Naive thymus-derived CD4-positive, alpha-beta T cell (primary cell): ENCODE data around the gene PSPC1. TPM values are rescaled to one million over a fixed set of nuclear protein-coding genes. Genes with fewer than 3 reads are reported as not detected.

Experiments
- ATAC-seq: fragments of 150-1000 bp; cut with Tn5 transposase; 2 replicates; pipeline ENCODE4 v1.10.0; 2021; ENCODE audit warnings: mild to moderate bottlenecking, moderate library complexity
- CTCF ChIA-PET: fragments of 350-600 bp; sonication (Branson Sonifier 250); formaldehyde crosslinking; loops from one replicate; lab custom pipeline; 2021; ENCODE audit warnings: antibody characterized with exemption; lab: Charles Lee
- POLR2A ChIA-PET: fragments of 350-600 bp; sonication (Branson Sonifier 250); formaldehyde crosslinking; loops from one replicate; lab custom pipeline; 2021; ENCODE audit warnings: antibody characterized with exemption, inconsistent platforms; lab: Charles Lee
- DNase-seq, 9 donors: peaks; one replicate each; pipeline versions ENCODE4 v3.0.0 to v3.0.0-alpha.2; 2020 to 2022; ENCODE audit warnings: mixed read lengths in 1 of 9
- H3K27ac ChIP-seq: one replicate; pipeline ENCODE4 v1.7.0; 2013; ENCODE audit warnings: mild to moderate bottlenecking, low read depth, low read length, moderate library complexity
- H3K27me3 ChIP-seq, 2 donors: one replicate each; pipeline ENCODE4 v1.7.0; 2013; ENCODE audit warnings: low read length in 2 of 2, mild to moderate bottlenecking in 2 of 2, moderate library complexity in 2 of 2; ENCODE audit not compliant: control insufficient read depth in 2 of 2, insufficient read depth in 2 of 2
- H3K36me3 ChIP-seq, 3 experiments: 1 replicate in 2 of 3; 2 replicates in 1 of 3; pipeline ENCODE4 v1.7.0; 2013; ENCODE audit warnings: low read length in 3 of 3, mild to moderate bottlenecking in 3 of 3, moderate library complexity in 1 of 3; ENCODE audit not compliant: insufficient read depth in 3 of 3, control insufficient read depth in 2 of 3
- H3K4me1 ChIP-seq, 2 donors: one replicate each; pipeline ENCODE4 v1.7.0; 2013; ENCODE audit warnings: low read length in 2 of 2, mild to moderate bottlenecking in 2 of 2, moderate library complexity in 1 of 2; ENCODE audit not compliant: control insufficient read depth in 2 of 2, insufficient read depth in 2 of 2
- H3K4me3 ChIP-seq: 2 replicates; pipeline ENCODE4 v1.7.0; 2013; ENCODE audit warnings: mild to moderate bottlenecking, low read length
- H3K9me3 ChIP-seq, 3 experiments: 1 replicate in 2 of 3; 2 replicates in 1 of 3; pipeline ENCODE4 v1.7.0; 2013; ENCODE audit warnings: low read length in 3 of 3; ENCODE audit not compliant: control insufficient read depth in 2 of 3
- H3K27ac Mint-ChIP-seq, 9 donors: one replicate each; pipeline ENCODE4 v1.8.0; 2020 to 2022; ENCODE audit warnings: mixed read lengths in 9 of 9, mild to moderate bottlenecking in 8 of 9, moderate library complexity in 5 of 9, inconsistent platforms in 2 of 9
- H3K27me3 Mint-ChIP-seq, 5 donors: one replicate each; pipeline ENCODE4 v1.8.0; 2021 to 2022; ENCODE audit warnings: mixed read lengths in 5 of 5, mild to moderate bottlenecking in 1 of 5
- H3K36me3 Mint-ChIP-seq, 5 donors: one replicate each; pipeline ENCODE4 v1.8.0; 2020 to 2022; ENCODE audit warnings: mixed read lengths in 5 of 5, mild to moderate bottlenecking in 3 of 5, inconsistent platforms in 1 of 5
- H3K4me1 Mint-ChIP-seq, 7 donors: one replicate each; pipeline ENCODE4 v1.8.0; 2020 to 2022; ENCODE audit warnings: mixed read lengths in 7 of 7, mild to moderate bottlenecking in 3 of 7, inconsistent platforms in 1 of 7
- H3K4me3 Mint-ChIP-seq, 10 donors: one replicate each; pipeline ENCODE4 v1.8.0; 2020 to 2022; ENCODE audit warnings: mild to moderate bottlenecking in 10 of 10, mixed read lengths in 10 of 10, moderate library complexity in 6 of 10, inconsistent platforms in 2 of 10
- H3K9me3 Mint-ChIP-seq, 11 donors: one replicate each; pipeline ENCODE4 v1.8.0; 2020 to 2022; ENCODE audit warnings: mixed read lengths in 11 of 11, mild to moderate bottlenecking in 4 of 11, inconsistent platforms in 1 of 11, moderate library complexity in 1 of 11
- intact Hi-C, 2 donors: fragments of 100-400 bp; cut with micrococcal nuclease; formaldehyde crosslinking; loops; one replicate each; pipeline ENCODE4 v1.15.1; 2023
- polyA plus RNA-seq, 2 donors: library from polyadenylated mRNA; unstranded; fragments of 300-500 nt; fragmentation: Illumina TruSeq; gene quantifications; one replicate each; pipeline ENCODE4 v1.2.3, GENCODE V29; 2021
- total RNA-seq, 6 experiments: library from RNA in 5 of 6; stranded (reverse) in 5 of 6; gene quantifications; 1 replicate in 5 of 6; 2 replicates in 1 of 6; pipeline ENCODE4 v1.2.3 and lab custom pipeline; 2021 to 2026

Gene PSPC1
- total and polyA plus RNA-seq, 7 experiments from 2014 or later = 32.0 to 91.4 (median 77.8) TPM

DNA sequence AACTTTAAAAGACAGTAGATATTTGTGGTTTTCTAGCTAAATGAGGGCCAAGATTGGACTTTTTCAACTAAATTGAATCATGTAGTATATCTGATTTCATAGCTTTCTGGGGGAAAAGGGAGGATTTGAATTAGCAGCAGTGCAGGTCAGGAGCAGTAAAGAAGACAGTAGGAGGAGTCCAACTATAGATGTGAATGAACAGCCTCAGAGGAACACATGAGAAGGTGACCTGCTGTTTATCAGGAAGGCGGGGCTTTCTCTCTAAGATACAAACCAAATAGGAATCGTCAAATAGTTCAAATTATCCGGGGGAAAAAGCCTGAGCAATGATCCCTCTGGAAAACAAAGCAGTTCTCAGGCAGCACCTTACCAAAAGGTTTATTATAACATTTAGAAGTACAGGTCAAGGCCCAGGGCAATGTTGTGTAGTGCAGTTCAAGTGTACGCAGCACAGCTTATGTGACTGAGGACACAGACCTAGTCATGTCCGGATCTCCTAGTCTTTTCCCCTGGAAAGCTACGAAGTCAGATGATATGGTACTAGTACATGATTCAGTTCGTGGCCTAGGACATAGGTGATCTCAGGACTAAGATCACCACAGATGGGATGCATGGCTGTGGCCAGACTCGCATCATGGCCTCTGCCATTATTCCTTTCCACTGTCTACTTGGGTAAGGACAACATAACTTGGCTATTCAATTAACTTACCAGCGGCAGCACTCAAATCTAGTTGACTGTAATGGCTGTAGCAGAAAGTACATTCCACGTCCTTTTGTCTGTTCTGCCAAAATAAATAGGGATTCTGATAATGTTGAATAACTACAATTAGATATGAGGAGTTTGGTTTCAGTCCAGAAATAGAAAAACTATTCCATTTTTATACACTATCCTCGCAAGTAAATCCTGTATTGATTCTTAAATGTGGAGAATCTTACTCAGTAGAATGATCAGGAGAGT is 109.0 kb downstream of the PSPC1 start:
- no peaks in the 10 kb centered on the region for H3K27me3 ChIP-seq
- peak overlapping the region; percentile 11 for H3K27ac ChIP-seq
- peaks cover 7 to 65% (median 31%) of the 10 kb centered on the region in 5 donors for H3K36me3 Mint-ChIP-seq
- H3K9me3 Mint-ChIP-seq = no peaks in the 10 kb centered on the region
- ChIA-PET POLR2A (interaction anchor here (0.6 kb wide), 1 partner anchor 79 kb away, joined by 3 read pairs; no protein-coding TSS in a partner anchor), CTCF (no interaction called here)
- H3K36me3 ChIP-seq = peaks cover 14 to 73% (median 26%) of the 10 kb centered on the region in 3 experiments
- peak overlapping the region in 8 of 9 donors; percentile 5 to 70 (median 60) for H3K27ac Mint-ChIP-seq
- intact Hi-C loops = no loop called here
- DNase-seq (no peak), ATAC-seq (no peak)
- H3K9me3 ChIP-seq = no peaks in the 10 kb centered on the region
- H3K4me3 ChIP-seq = no peak overlapping the region
- no peaks in the 10 kb centered on the region for H3K27me3 Mint-ChIP-seq
- H3K4me1 ChIP-seq = no peaks in the 10 kb centered on the region
- peaks cover 0 to 10% (median 2%) of the 10 kb centered on the region in 7 donors for H3K4me1 Mint-ChIP-seq
- no peak overlapping the region for H3K4me3 Mint-ChIP-seq

DNA sequence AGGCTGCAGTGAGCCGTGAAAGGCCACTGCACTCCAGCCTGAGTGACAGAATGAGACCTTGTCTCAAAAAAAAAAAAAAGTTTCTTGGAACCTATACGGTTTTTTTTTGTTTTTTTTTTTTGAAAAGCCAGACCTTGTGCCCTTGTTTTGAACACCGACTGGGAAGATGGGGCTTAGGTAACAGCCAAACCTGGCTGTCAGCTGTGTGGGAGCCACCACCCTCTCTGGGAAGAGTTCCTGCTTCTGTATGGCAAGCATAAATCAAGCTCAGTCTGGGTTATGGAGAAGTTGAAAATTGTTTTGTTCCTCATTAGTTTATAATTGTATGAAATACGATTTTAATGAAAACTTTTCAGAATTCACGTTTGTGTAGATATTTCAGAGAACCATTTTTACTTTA is 109.8 kb downstream of the PSPC1 start:
- no peaks in the 10 kb centered on the region for H3K9me3 ChIP-seq
- ChIA-PET POLR2A (interaction anchor here (0.6 kb wide), 1 partner anchor 80 kb away, joined by 3 read pairs; no protein-coding TSS in a partner anchor), CTCF (no interaction called here)
- H3K36me3 ChIP-seq = peaks cover 19 to 80% (median 33%) of the 10 kb centered on the region in 3 experiments
- Mint-ChIP-seq H3K9me3 (no peaks in the 10 kb centered on the region), H3K4me1 (peaks cover 0 to 9% (median 3%) of the 10 kb centered on the region in 7 donors), H3K27ac (peak overlapping the region in 5 of 9 donors; percentile 0 to 61 (median 8)), H3K36me3 (peaks cover 7 to 70% (median 38%) of the 10 kb centered on the region in 5 donors), H3K4me3 (no peak overlapping the region), H3K27me3 (no peaks in the 10 kb centered on the region)
- H3K4me3 ChIP-seq = no peak overlapping the region
- no peaks in the 10 kb centered on the region for H3K27me3 ChIP-seq
- ATAC-seq (no peak), DNase-seq (no peak)
- H3K4me1 ChIP-seq = no peaks in the 10 kb centered on the region
- no peak overlapping the region for H3K27ac ChIP-seq
- intact Hi-C loops = no loop called here

- DNase-seq (no peak), ATAC-seq (no peak)
- peaks cover 14 to 93% (median 30%) of the 10 kb centered on the region in 3 experiments for H3K36me3 ChIP-seq
- Mint-ChIP-seq H3K36me3 (peaks cover 8 to 67% (median 37%) of the 10 kb centered on the region in 5 donors), H3K27ac (peak overlapping the region in 6 of 9 donors; percentile 10 to 53 (median 40)), H3K4me3 (no peak overlapping the region), H3K4me1 (peaks cover 0 to 9% (median 0%) of the 10 kb centered on the region in 7 donors), H3K27me3 (no peaks in the 10 kb centered on the region), H3K9me3 (peaks cover 0 to 3% (median 0%) of the 10 kb centered on the region in 11 donors)
- H3K4me1 ChIP-seq = no peaks in the 10 kb centered on the region
- H3K27ac ChIP-seq = no peak overlapping the region
- no peaks in the 10 kb centered on the region for H3K27me3 ChIP-seq
- CTCF ChIA-PET = no interaction called here
- H3K4me3 ChIP-seq = no peak overlapping the region
- intact Hi-C loops = no loop called here
- POLR2A ChIA-PET = no interaction called here
- no peaks in the 10 kb centered on the region for H3K9me3 ChIP-seq
These were observed 112.6 kb downstream of the PSPC1 start for GRCh38 chr13:19670147-19670546.

GRCh38 chr13:19668778-19669177 is 114.0 kb downstream of the PSPC1 start:
- intact Hi-C loops = no loop called here
- Mint-ChIP-seq H3K4me3 (no peak overlapping the region), H3K9me3 (peaks cover 0 to 3% (median 0%) of the 10 kb centered on the region in 11 donors), H3K27me3 (no peaks in the 10 kb centered on the region), H3K27ac (peak overlapping the region in 4 of 9 donors; percentile 28 to 43 (median 36)), H3K36me3 (peaks cover 11 to 64% (median 40%) of the 10 kb centered on the region in 5 donors), H3K4me1 (peaks cover 0 to 15% (median 0%) of the 10 kb centered on the region in 7 donors)
- DNase-seq (no peak), ATAC-seq (no peak)
- POLR2A ChIA-PET = no interaction called here
- CTCF ChIA-PET = no interaction called here
- Histone ChIP-seq H3K27ac (no peak overlapping the region), H3K9me3 (no peaks in the 10 kb centered on the region), H3K36me3 (peaks cover 10 to 97% (median 24%) of the 10 kb centered on the region in 3 experiments), H3K4me1 (no peaks in the 10 kb centered on the region), H3K27me3 (no peaks in the 10 kb centered on the region), H3K4me3 (no peak overlapping the region)

GRCh38 chr13:19665427-19665859 is 117.3 kb downstream of the PSPC1 start:
- ATAC-seq (no peak), DNase-seq (no peak)
- Histone ChIP-seq H3K9me3 (no peaks in the 10 kb centered on the region), H3K36me3 (peaks cover 18 to 93% (median 25%) of the 10 kb centered on the region in 3 experiments), H3K27ac (no peak overlapping the region), H3K27me3 (no peaks in the 10 kb centered on the region), H3K4me1 (no peaks in the 10 kb centered on the region), H3K4me3 (no peak overlapping the region)
- no peaks in the 10 kb centered on the region for H3K27me3 Mint-ChIP-seq
- peaks cover 7 to 63% (median 34%) of the 10 kb centered on the region in 5 donors for H3K36me3 Mint-ChIP-seq
- H3K9me3 Mint-ChIP-seq = peaks cover 0 to 3% (median 0%) of the 10 kb centered on the region in 11 donors
- peak overlapping the region in 6 of 9 donors; percentile 10 to 73 (median 46) for H3K27ac Mint-ChIP-seq
- ChIA-PET CTCF (no interaction called here), POLR2A (no interaction called here)
- H3K4me1 Mint-ChIP-seq = peaks cover 0 to 15% (median 0%) of the 10 kb centered on the region in 7 donors
- no peak overlapping the region for H3K4me3 Mint-ChIP-seq
- intact Hi-C loops = no loop called here

DNA sequence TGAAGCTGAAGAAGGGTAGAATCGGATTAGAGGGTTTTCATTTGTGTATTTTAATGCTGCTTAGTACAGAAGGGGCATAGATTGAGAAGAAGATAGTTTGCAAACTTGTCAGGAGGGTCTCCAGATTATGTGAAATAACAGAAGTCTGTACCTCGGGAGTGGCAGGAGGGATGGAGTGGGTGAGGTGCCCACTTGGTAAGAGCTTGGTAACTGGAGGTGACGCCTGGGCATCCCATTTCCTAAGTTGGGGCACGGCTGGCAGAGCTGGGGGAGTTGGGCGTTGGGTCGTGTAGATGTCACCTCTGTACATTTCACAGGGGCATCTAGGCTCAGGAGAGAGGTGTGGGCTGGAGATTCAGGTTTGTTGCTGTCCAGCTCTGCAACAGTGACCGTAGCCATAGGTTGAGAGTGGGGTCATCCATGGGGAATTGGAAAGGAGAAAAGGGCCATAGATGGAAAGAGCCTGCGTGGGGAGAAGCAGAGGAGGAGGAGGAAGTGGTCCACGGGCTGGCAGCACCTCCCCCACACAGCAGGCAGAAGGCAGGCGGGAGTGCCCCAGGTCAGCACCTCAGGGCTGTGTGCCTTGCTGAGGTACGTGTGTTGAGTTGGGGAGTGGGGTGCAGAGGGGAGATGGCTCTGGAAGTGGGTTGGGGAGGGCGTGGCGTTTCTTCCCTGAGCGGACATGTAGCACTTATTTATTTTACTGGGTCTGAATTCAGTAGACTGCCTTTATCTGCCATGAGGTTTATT is 118.1 kb downstream of the PSPC1 start:
- H3K27me3 Mint-ChIP-seq = no peaks in the 10 kb centered on the region
- Histone ChIP-seq H3K36me3 (peaks cover 18 to 92% (median 22%) of the 10 kb centered on the region in 3 experiments), H3K4me3 (no peak overlapping the region), H3K9me3 (no peaks in the 10 kb centered on the region), H3K27me3 (no peaks in the 10 kb centered on the region), H3K27ac (no peak overlapping the region), H3K4me1 (no peaks in the 10 kb centered on the region)
- peaks cover 0 to 3% (median 0%) of the 10 kb centered on the region in 11 donors for H3K9me3 Mint-ChIP-seq
- peak overlapping the region in 8 of 9 donors; percentile 30 to 94 (median 62) for H3K27ac Mint-ChIP-seq
- intact Hi-C loops = no loop called here
- ATAC-seq = no peak
- DNase-seq = no peak
- POLR2A ChIA-PET = no interaction called here
- H3K4me3 Mint-ChIP-seq = no peak overlapping the region
- CTCF ChIA-PET = no interaction called here
- H3K4me1 Mint-ChIP-seq = peaks cover 0 to 15% (median 0%) of the 10 kb centered on the region in 7 donors
- H3K36me3 Mint-ChIP-seq = peaks cover 7 to 62% (median 27%) of the 10 kb centered on the region in 5 donors
